ENCODE measurements around the gene C2orf69. TPM values are rescaled to one million over a fixed set of nuclear protein-coding genes. Genes with fewer than 3 reads are reported as not detected.

Gene C2orf69
- total RNA-seq, 4 donors from 2014 or later: 8.5 to 12.3 (median 9.0) TPM

GRCh38 chr2:199940373-199940772 is 29.3 kb downstream of the C2orf69 start:
- Histone ChIP-seq H3K36me3 (peaks cover 0 to 23% (median 0%) of the 10 kb centered on the region in 3 donors), H3K9me3 (no peaks in the 10 kb centered on the region), H3K4me1 (peaks cover 0 to 9% (median 0%) of the 10 kb centered on the region in 4 donors), H3K27ac (no peak overlapping the region), H3K4me3 (no peak overlapping the region), H3K27me3 (no peaks in the 10 kb centered on the region)
- no peak for DNase-seq
- TF ChIP-seq CTCF (IDR thresholded peaks at IDR 0.05) (peak in 3 of 6 experiments; percentile 43 to 52 (median 47)), POLR2A (IDR thresholded peaks at IDR 0.05) (no peak)

GRCh38 chr2:199943373-199943772 is 32.3 kb downstream of the C2orf69 start:
- DNase-seq: no peak
- H3K36me3 ChIP-seq: peaks cover 0 to 38% (median 0%) of the 10 kb centered on the region in 3 donors
- H3K4me1 ChIP-seq: peaks cover 0 to 9% (median 0%) of the 10 kb centered on the region in 4 donors
- H3K9me3 ChIP-seq: no peaks in the 10 kb centered on the region
- H3K4me3 ChIP-seq: no peak overlapping the region
- H3K27me3 ChIP-seq: no peaks in the 10 kb centered on the region
- TF ChIP-seq CTCF (IDR thresholded peaks at IDR 0.05) (no peak), POLR2A (IDR thresholded peaks at IDR 0.05) (no peak)
- H3K27ac ChIP-seq: no peak overlapping the region

GRCh38 chr2:199946196-199946595 is 35.1 kb downstream of the C2orf69 start:
- H3K27ac ChIP-seq: no peak overlapping the region
- H3K36me3 ChIP-seq: peaks cover 0 to 41% (median 0%) of the 10 kb centered on the region in 3 donors
- peaks cover 0 to 9% (median 0%) of the 10 kb centered on the region in 4 donors for H3K4me1 ChIP-seq
- H3K27me3 ChIP-seq: no peaks in the 10 kb centered on the region
- H3K9me3 ChIP-seq: no peaks in the 10 kb centered on the region
- H3K4me3 ChIP-seq: no peak overlapping the region
- TF ChIP-seq CTCF (IDR thresholded peaks at IDR 0.05): no peak
- no peak for DNase-seq

- DNase-seq: no peak
- Histone ChIP-seq H3K4me3 (no peak overlapping the region), H3K9me3 (no peaks in the 10 kb centered on the region), H3K27ac (no peak overlapping the region), H3K36me3 (peaks cover 0 to 41% (median 0%) of the 10 kb centered on the region in 3 donors), H3K27me3 (no peaks in the 10 kb centered on the region), H3K4me1 (peaks cover 0 to 9% (median 0%) of the 10 kb centered on the region in 4 donors)
- TF ChIP-seq CTCF (IDR thresholded peaks at IDR 0.05) (no peak), POLR2A (IDR thresholded peaks at IDR 0.05) (no peak)
These were observed 35.7 kb downstream of the C2orf69 start for GRCh38 chr2:199946836-199947235.

GRCh38 chr2:199950396-199950795 is 39.3 kb downstream of the C2orf69 start:
- H3K9me3 ChIP-seq: no peaks in the 10 kb centered on the region
- peaks cover 0 to 34% (median 0%) of the 10 kb centered on the region in 3 donors for H3K36me3 ChIP-seq
- TF ChIP-seq POLR2A (IDR thresholded peaks at IDR 0.05) (no peak), CTCF (IDR thresholded peaks at IDR 0.05) (no peak)
- H3K27ac ChIP-seq: no peak overlapping the region
- H3K27me3 ChIP-seq: no peaks in the 10 kb centered on the region
- DNase-seq: no peak
- peaks cover 0 to 18% (median 7%) of the 10 kb centered on the region in 4 donors for H3K4me1 ChIP-seq
- H3K4me3 ChIP-seq: no peak overlapping the region

GRCh38 chr2:199951023-199951422 is 39.9 kb downstream of the C2orf69 start:
- Histone ChIP-seq H3K36me3 (peaks cover 0 to 28% (median 0%) of the 10 kb centered on the region in 3 donors), H3K9me3 (no peaks in the 10 kb centered on the region)
- TF ChIP-seq CTCF (IDR thresholded peaks at IDR 0.05) (no peak), POLR2A (IDR thresholded peaks at IDR 0.05) (no peak)

More at GRCh38 chr2:199951023-199951422, 39.9 kb downstream of the C2orf69 start:
- Histone ChIP-seq H3K4me1 (peaks cover 0 to 18% (median 7%) of the 10 kb centered on the region in 4 donors), H3K27me3 (no peaks in the 10 kb centered on the region), H3K27ac (no peak overlapping the region), H3K4me3 (no peak overlapping the region)
- DNase-seq: no peak

All from Peyer's patch (tissue), 4 donors.